KMS-11 (cell line): ENCODE measurements around the gene GALNT3.

Experiments
- H2AFZ ChIP-seq: fragments of 200-600 bp; sonication (generic); 2 replicates; pipeline ENCODE4 v1.6.1; 2016; ENCODE audit warnings: antibody characterized with exemption, mixed run types, low read depth
- H3K27ac ChIP-seq: fragments of 200-600 bp; sonication (generic); 2 replicates; pipeline ENCODE4 v1.6.1; 2016; ENCODE audit warnings: mild to moderate bottlenecking, mixed run types
- H3K27me3 ChIP-seq: fragments of 200-600 bp; sonication (generic); 2 replicates; pipeline ENCODE4 v1.6.1; 2017; ENCODE audit warnings: mild to moderate bottlenecking, low read depth, mixed run types, moderate library complexity; ENCODE audit not compliant: insufficient read depth
- H3K36me3 ChIP-seq: fragments of 200-600 bp; sonication (generic); 2 replicates; pipeline ENCODE4 v1.6.1; 2017; ENCODE audit warnings: mild to moderate bottlenecking, mixed run types; ENCODE audit not compliant: insufficient read depth
- H3K4me1 ChIP-seq: fragments of 200-600 bp; sonication (generic); 2 replicates; pipeline ENCODE4 v1.6.1; 2016; ENCODE audit warnings: mild to moderate bottlenecking, low read depth, mixed run types; ENCODE audit not compliant: poor library complexity, severe bottlenecking
- H3K4me2 ChIP-seq: fragments of 200-600 bp; sonication (generic); 2 replicates; pipeline ENCODE4 v1.7.0; 2016; ENCODE audit warnings: mild to moderate bottlenecking, mixed run types
- H3K4me3 ChIP-seq: fragments of 200-600 bp; sonication (generic); IDR thresholded peaks from 2 replicates; pipeline ENCODE4 v1.6.1; 2017; ENCODE audit warnings: low read depth, low read length, mixed read lengths; ENCODE audit not compliant: insufficient read depth
- H3K79me2 ChIP-seq: fragments of 200-600 bp; sonication (generic); 2 replicates; pipeline ENCODE4 v1.6.1; 2016; ENCODE audit warnings: low read depth, mixed run types; ENCODE audit not compliant: insufficient read depth
- H3K9ac ChIP-seq: fragments of 200-600 bp; sonication (generic); 2 replicates; pipeline ENCODE4 v1.6.1; 2016; ENCODE audit warnings: mild to moderate bottlenecking, mixed run types
- H4K20me1 ChIP-seq: fragments of 200-600 bp; sonication (generic); 2 replicates; pipeline ENCODE4 v1.6.1; 2016; ENCODE audit warnings: mild to moderate bottlenecking, mixed run types; ENCODE audit not compliant: insufficient read depth
- TF ChIP-seq, protein P1 (sequence below): fragments of 200-600 bp; sonication (generic); conservative IDR thresholded peaks from 2 replicates; pipeline ENCODE4 v1.6.1; 2017; ENCODE audit warnings: low read depth, mild to moderate bottlenecking, antibody characterized with exemption, low read length, moderate library complexity, mixed read lengths

The GALNT3 gene

GRCh38 chr2:165815299-165816141 is 21.5 kb upstream of the GALNT3 start:
- Histone ChIP-seq H3K4me1 (no peaks in the 10 kb centered on the region), H3K4me3 (no peak overlapping the region), H3K36me3 (no peaks in the 10 kb centered on the region), H3K4me2 (no peak overlapping the region), H4K20me1 (no peaks in the 10 kb centered on the region), H3K79me2 (no peaks in the 10 kb centered on the region), H3K9ac (no peak overlapping the region), H2AFZ (no peak overlapping the region), H3K27ac (no peak overlapping the region), H3K27me3 (no peaks in the 10 kb centered on the region)
- TF ChIP-seq, protein P1, sequence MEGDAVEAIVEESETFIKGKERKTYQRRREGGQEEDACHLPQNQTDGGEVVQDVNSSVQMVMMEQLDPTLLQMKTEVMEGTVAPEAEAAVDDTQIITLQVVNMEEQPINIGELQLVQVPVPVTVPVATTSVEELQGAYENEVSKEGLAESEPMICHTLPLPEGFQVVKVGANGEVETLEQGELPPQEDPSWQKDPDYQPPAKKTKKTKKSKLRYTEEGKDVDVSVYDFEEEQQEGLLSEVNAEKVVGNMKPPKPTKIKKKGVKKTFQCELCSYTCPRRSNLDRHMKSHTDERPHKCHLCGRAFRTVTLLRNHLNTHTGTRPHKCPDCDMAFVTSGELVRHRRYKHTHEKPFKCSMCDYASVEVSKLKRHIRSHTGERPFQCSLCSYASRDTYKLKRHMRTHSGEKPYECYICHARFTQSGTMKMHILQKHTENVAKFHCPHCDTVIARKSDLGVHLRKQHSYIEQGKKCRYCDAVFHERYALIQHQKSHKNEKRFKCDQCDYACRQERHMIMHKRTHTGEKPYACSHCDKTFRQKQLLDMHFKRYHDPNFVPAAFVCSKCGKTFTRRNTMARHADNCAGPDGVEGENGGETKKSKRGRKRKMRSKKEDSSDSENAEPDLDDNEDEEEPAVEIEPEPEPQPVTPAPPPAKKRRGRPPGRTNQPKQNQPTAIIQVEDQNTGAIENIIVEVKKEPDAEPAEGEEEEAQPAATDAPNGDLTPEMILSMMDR, result no peak

- Histone ChIP-seq H3K27ac (no peak overlapping the region), H3K36me3 (no peaks in the 10 kb centered on the region), H3K79me2 (no peaks in the 10 kb centered on the region), H2AFZ (no peak overlapping the region), H3K4me1 (no peaks in the 10 kb centered on the region), H3K27me3 (no peaks in the 10 kb centered on the region), H3K4me3 (no peak overlapping the region), H3K4me2 (no peak overlapping the region), H3K9ac (no peak overlapping the region), H4K20me1 (no peaks in the 10 kb centered on the region)
- TF ChIP-seq, protein P1, result no peak
Observed at GRCh38 chr2:165814473-165814872, 20.4 kb upstream of the GALNT3 start.

GRCh38 chr2:165811592-165812370 is 17.7 kb upstream of the GALNT3 start:
- TF ChIP-seq, protein P1, result no peak
- no peaks in the 10 kb centered on the region for H3K36me3 ChIP-seq
- no peaks in the 10 kb centered on the region for H4K20me1 ChIP-seq

DNA sequence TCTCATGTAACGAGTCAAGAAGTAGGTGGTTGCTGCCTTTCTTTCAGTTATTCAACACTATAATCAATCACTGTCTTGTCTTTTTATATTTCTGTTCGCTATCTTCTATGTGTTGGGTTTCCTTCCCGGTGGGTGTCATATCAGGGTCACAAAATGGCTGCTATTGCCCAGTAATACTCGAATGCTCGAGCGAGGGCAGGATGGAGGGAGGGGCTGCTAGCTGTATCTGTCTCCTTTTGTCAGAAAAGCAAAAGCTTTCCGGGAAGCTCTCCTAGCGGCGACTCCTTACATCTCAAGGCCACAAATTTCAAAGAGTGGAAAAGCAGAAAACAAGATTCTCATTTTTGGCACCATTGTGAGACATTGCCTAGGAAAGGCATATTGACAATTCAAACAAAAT is 16.4 kb upstream of the GALNT3 start:
- H3K27me3 ChIP-seq, result no peaks in the 10 kb centered on the region
- no peaks in the 10 kb centered on the region for H3K4me1 ChIP-seq
- H2AFZ ChIP-seq, result no peak overlapping the region
- H3K4me3 ChIP-seq, result no peak overlapping the region
- no peaks in the 10 kb centered on the region for H3K36me3 ChIP-seq
- no peak overlapping the region for H3K9ac ChIP-seq
- no peaks in the 10 kb centered on the region for H4K20me1 ChIP-seq
- H3K79me2 ChIP-seq, result no peaks in the 10 kb centered on the region
- H3K27ac ChIP-seq, result no peak overlapping the region
- TF ChIP-seq, protein P1, result no peak
- H3K4me2 ChIP-seq, result no peak overlapping the region

More at GRCh38 chr2:165811592-165812370, 17.7 kb upstream of the GALNT3 start:
- Histone ChIP-seq H3K4me2 (no peak overlapping the region), H3K79me2 (no peaks in the 10 kb centered on the region), H3K9ac (no peak overlapping the region), H3K27me3 (no peaks in the 10 kb centered on the region), H2AFZ (no peak overlapping the region), H3K4me3 (no peak overlapping the region), H3K4me1 (no peaks in the 10 kb centered on the region), H3K27ac (no peak overlapping the region)
